ENCODE results near the gene MEGF9.

MEGF9 gene

DNA sequence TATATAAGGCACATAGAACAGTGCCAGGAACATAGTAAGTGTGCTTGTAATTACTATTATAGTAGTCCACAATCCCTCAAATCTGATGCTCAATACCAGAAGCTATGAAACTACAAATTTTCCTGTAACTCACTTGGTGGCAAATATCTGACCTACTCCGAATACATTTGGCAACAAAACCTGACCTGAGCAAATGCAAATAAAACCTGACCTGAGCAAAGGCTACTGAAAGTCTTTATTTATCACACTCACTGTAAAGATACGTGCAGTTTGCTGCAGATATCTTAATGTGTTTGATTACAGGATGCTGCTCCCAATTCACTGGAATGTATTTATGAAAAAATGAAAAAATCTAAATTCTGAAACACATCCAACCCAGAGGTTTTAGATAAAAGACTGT is 7.1 kb downstream of the MEGF9 start:
- DNase-seq (ENCODE audit: low read depth in 1 of 2, low spot score in 1 of 2): no peak

DNA sequence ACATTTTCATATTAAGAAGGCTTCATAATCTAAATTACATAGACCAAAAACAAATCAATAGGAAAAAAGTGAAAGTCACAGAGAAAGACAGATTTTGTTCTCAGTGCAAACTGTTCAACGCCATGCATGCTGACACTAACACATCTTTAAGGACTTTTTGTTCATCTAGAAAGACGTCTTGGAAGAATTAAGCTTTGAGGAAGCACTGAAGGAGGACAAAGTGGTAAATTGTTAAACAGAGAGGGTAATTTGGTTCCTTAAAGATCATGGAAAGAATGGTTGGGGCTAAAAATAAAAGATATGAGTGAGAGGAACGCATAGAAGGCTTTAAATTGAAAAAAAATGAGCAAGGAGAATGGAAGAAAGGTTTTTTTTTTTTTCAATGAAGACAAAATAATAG is 9.1 kb downstream of the MEGF9 start:
- DNase-seq (ENCODE audit: low read depth in 1 of 2, low spot score in 1 of 2): no peak

- DNase-seq (ENCODE audit: low read depth in 1 of 2, low spot score in 1 of 2): no peak
Measured at GRCh38 chr9:120702075-120702474, 12.2 kb downstream of the MEGF9 start.

DNA sequence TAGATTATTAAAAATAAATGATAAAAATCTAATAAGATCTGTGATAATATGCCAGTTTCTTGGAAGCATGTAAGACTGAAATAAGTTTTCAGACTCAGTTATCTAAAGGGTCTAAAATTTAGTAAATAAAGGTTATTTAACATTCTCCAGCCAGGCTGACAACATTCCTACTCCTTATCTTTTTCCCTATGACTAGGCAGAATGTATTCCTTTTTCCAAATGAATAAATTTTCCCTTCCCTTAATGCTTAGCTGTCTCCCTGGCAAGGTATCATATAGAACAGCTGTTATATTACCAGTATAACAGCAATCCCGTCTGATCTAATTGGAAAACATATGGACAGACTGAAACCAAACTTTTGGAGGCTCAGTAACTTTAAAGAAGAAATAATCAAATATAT is 13.0 kb downstream of the MEGF9 start:
- no peak for DNase-seq (ENCODE audit: low read depth in 1 of 2, low spot score in 1 of 2)

DNA sequence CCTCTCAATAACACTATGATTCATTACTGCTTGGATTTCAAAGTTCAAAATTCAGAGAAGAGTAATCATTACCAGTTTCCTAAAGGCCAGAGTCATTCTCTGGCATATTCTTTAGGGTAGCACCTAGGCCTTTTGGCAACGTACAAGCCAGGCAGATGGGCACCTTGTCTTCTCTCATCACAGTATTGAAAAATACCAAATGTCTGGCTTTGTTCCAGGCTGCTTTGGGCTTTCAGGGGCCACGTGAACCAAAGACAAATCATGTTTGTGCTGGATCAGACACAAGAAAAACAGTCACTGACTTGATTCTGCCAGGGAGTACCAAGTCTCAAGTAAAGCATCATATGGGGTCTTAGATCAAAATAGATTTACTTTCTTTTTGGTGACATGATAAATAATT is 15.5 kb downstream of the MEGF9 start:
- no peak for DNase-seq (ENCODE audit: low read depth in 1 of 2, low spot score in 1 of 2)

DNA sequence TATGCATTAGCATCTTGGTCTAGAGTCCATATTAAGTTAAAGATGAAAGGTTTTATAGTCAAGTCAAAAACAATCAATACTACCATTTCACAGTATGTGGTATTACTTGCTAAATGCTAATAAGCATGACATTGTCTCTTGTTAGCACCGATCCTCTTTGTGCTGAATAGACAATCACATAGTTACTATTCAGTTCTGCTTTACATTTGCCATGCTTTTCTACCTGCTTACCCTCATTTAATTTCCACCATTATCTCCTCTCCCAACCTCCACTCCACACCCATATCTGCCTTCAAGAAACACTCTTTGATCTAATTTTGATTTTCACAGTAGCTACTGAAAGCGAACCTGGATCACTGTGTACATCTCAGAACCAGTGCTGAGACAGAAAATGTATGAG is 16.8 kb downstream of the MEGF9 start:
- DNase-seq (ENCODE audit: low read depth in 1 of 2, low spot score in 1 of 2): no peak

- DNase-seq (ENCODE audit: low read depth in 1 of 2, low spot score in 1 of 2): no peak
Measured at GRCh38 chr9:120696551-120697230, 17.6 kb downstream of the MEGF9 start.

DNA sequence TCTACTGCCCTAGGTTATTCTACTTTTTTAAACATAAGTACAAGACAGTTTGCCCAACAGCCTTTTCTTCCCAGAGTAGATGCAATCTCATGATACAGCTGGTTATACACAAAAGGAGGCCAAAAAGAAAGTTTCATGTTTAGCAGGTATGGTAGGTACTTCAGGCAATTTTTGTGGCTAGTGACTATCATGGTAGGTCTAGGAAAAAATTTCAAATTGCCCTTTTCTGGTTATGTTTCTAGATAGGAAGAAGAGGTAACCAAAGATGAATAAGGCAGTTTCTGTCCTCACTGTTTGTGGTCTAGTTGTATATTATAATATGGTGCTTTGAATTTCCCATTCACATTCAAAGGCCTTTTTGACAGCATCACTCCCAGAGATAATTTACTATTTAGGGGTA is 19.7 kb downstream of the MEGF9 start:
- DNase-seq (ENCODE audit: low read depth in 1 of 2, low spot score in 1 of 2): no peak

DNA sequence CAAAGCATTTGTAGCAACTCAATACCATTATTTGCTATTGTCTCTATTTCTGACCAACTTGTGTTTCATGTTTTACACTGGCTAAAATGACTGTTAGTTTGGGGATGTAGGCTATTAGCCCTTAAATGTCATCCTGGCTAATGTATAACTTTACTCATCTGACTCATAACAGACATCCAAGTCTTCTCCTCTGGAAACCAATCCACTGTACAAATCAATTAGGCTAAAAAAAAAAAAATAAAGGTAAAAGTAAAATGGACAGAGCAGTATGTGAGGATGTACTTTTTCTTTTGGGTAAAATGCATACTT is 20.6 kb downstream of the MEGF9 start:
- no peak for DNase-seq (ENCODE audit: low read depth in 1 of 2, low spot score in 1 of 2)

DNA sequence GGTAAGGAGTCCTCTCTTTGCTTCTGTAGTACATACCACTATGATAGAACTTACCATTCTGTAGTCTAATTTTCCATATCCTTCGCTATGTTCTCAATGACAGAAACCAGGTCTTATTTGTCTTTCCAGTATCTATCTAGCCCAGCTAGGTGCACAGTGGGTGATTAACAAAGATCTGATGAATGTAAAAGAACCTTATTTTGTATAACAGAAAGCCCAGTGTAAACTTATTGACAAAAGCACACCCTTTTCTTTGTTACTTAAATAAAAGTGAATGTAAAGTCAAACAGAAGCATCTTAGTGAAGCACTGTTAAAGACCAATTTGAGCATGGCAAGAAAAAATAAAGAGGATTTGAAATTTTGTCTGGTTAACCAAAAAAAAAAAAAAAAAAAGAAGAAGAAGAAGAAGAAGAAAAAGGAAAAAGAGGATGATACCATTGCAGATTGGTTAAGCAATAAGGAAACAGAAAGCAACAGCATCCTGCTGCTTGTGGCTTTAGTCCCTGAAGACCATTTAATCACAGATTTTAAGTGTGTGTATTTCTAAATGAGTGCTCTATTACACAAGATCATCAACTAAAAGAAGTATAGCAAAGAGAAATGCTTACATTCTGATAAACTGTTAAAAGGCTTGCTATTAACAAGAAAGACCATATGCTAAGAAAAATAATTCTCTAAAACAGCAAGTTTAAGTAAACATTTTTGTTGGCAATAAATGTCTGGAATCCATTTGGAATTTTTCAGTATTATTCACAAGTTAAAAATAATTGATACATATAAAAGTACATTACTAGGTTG is 21.2 kb downstream of the MEGF9 start:
- no peak for DNase-seq (ENCODE audit: low read depth in 1 of 2, low spot score in 1 of 2)

DNA sequence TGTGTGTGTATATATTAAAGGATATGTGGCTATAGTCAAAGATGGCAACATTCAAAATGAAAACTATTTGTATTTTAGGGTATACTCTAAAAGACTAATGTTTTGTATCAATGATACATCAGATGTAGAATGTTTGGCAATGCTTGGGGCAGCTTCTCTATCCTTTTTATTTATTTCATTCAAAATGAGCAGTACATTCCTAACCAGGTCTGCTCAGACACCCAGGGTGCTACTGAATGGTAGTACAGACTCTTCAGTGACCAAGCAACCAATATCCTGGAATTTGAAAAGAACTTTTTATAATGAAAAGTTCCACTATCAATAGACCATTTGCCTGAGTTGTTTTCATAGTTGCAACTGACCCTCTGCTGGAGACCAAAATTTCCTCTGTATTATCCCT is 23.9 kb downstream of the MEGF9 start:
- DNase-seq (ENCODE audit: low read depth in 1 of 2, low spot score in 1 of 2): no peak

- DNase-seq (ENCODE audit: low read depth in 1 of 2, low spot score in 1 of 2): no peak
Measured at GRCh38 chr9:120689860-120690259, 24.4 kb downstream of the MEGF9 start.

GRCh38 chr9:120688758-120689157 is 25.5 kb downstream of the MEGF9 start:
- DNase-seq (ENCODE audit: low read depth in 1 of 2, low spot score in 1 of 2): no peak

GRCh38 chr9:120683150-120683549 is 31.1 kb downstream of the MEGF9 start:
- no peak for DNase-seq (ENCODE audit: low read depth in 1 of 2, low spot score in 1 of 2)

- DNase-seq (ENCODE audit: low read depth in 1 of 2, low spot score in 1 of 2): no peak
Measured at GRCh38 chr9:120681121-120681520, 33.1 kb downstream of the MEGF9 start.

DNA sequence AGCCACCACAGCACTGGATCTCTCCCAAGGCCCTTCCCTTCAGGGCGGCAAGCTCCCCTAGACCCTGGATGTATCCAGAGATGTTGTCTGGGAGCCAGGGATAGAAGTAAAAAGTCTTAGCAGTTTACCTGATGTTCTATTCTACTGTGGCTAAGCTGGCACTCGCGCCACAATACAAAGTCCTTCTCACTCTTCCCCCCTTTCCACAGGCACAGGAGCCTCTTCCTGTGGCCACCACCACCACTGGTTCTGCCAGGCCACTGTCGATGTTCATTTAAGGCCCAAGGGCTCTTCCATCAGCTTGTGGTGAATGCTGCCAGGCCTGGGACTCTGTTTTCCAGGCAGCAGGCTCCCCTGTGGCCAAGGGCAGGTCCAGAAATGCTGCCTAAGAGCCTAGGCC is 33.7 kb downstream of the MEGF9 start:
- DNase-seq (ENCODE audit: low read depth in 1 of 2, low spot score in 1 of 2): no peak

- DNase-seq (ENCODE audit: low read depth in 1 of 2, low spot score in 1 of 2): no peak
Measured at GRCh38 chr9:120680161-120680560, 34.1 kb downstream of the MEGF9 start.

DNA sequence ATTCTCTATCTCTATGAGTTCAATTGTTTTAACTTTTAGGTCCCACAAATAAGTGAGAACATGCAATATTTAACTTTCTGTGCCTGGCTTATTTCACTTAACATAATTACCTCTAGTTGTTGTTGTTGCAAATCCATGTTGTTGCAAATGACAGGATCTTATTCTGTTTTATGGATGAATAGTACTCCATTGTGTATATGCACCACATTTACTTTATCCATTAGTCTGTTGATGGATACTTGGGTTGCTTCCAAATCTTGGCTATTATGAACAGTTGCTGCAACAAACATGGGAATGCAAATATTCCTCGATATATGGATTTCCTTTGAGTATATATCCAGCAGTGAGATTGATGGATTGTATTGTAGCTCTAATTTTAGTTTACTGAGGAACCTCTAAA is 36.3 kb downstream of the MEGF9 start:
- no peak for DNase-seq (ENCODE audit: low read depth in 1 of 2, low spot score in 1 of 2)

DNA sequence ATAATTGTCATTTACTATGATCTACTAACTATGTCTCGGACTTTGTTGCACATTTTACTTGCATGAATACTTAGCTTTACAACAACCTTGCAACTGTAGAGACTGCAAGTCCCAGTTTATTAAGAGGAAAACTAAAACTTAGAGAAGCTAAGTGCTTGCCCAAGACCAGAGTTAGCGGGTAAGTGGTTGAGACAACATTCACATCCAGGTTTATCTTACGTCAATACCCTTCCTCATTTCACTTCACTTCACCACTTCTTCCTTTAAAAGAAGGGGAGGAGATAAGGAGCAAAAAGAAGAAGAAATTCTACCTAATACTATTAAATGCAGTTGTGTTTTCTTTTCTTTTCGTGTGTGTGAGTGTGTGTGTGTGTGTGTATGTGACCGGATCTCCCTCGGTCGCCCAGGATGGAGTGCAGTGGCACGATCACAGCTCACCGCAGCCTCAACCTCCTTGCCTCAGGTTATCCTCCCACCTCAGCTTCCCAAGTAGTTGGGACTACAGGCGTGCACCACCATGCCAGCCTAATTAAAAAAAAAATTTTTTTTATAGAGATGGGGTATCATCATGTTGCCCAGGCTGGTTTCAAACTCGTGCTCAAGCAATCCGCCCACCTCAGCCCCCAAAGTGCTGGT is 37.4 kb downstream of the MEGF9 start:
- no peak for DNase-seq (ENCODE audit: low read depth in 1 of 2, low spot score in 1 of 2)

GRCh38 chr9:120668399-120668798 is 45.9 kb downstream of the MEGF9 start:
- DNase-seq (ENCODE audit: low read depth in 1 of 2, low spot score in 1 of 2): no peak

DNA sequence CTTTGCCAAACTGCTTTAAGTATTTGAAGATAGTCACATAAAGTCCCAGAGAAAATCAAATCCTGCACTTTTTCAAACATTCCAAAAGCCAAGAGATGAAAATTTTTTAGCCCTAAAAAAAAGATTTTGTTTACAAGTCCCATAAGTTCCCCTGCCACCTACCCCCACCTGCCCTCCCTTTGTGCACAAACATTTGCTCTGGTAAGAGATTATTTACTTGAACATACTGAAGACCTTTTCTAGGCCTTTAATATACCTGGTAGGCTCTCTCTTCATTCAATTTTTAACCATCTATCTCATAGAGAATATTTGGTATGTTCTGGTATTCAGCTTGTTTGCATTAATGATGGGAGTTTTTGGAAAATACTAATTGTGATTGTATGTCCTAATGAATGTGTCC is 50.3 kb downstream of the MEGF9 start:
- no peak for DNase-seq (ENCODE audit: low read depth in 1 of 2, low spot score in 1 of 2)

GRCh38 chr9:120663380-120663779 is 50.9 kb downstream of the MEGF9 start:
- no peak for DNase-seq (ENCODE audit: low read depth in 1 of 2, low spot score in 1 of 2)

DNA sequence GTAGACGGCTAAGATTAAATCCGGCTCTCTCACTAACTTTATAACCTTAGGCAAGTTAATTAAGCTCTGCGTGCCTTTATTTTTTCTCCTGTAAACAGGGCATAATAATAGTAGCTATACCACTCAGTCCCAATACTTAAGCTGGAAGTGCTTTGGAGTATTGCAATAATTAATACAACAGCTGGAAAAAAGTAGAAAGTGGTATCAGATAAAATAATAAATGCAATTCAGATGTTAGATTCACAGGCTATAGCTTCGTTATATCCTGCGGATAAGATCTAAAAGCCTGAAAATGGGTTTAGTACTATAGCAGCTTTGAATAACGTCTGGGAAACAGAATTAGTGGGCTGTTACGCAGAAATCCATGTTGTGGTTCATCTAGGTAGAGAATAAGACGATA is 51.8 kb downstream of the MEGF9 start:
- no peak for DNase-seq (ENCODE audit: low read depth in 1 of 2, low spot score in 1 of 2)
